ENCODE measurements around the gene PFN3.

DNA sequence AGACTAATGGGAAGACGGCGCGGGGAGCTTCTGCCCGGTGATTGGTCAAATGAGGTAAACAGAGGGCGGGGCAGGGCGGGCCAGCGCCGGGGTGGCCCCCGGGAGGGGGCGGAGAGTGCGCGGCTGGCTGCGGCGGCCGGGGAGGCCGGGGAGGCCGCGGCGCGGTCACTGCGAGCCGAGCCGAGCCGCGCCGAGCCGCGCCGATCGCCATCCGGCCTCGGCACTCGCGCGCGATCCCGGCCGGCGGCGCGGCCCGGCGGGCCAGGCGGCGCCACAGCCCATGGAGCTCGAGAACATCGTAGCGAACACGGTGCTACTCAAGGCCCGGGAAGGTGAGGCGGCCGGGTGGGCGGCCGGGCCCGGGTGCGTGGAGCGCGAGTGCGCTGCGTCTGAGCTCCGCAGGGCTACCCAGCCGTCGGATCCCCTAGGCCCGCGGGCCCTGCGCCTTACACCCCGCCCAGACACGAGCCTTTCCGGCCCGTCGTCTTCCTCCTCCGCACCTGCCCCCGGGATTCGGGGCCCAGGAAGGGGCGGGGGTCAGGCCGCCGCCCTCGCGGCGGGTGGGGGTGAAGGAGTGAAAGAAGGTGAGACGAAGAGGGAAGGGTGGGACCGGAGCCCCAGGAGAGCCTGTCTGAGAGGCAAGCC, 26.2 kb upstream of the PFN3 start, which contains the start of gene GRK6:
- no peak for TF ChIP-seq CTCF (IDR thresholded peaks at IDR 0.05)
- peak in 2 of 4 donors; percentile 36 to 52 for TF ChIP-seq POLR2A (IDR thresholded peaks at IDR 0.05)
